MM.1S (cell line): ENCODE results near the gene KRTAP12-4.

Experiments used
- DNase-seq: peaks from one replicate; pipeline ENCODE4 v3.0.0-alpha.2; 2015
- H2AFZ ChIP-seq: fragments of 300-600 bp; sonication (generic); 2 replicates; pipeline ENCODE4 v1.6.0; 2016; ENCODE audit warnings: antibody characterized with exemption, low read length
- H3F3A ChIP-seq: fragments of 300-600 bp; sonication (generic); 2 replicates; pipeline ENCODE4 v1.6.1; 2016; ENCODE audit warnings: mild to moderate bottlenecking, antibody characterized with exemption, low read length, moderate library complexity, mixed read lengths; ENCODE audit not compliant: insufficient read depth
- H3K27ac ChIP-seq: fragments of 300-600 bp; sonication (generic); 2 replicates; pipeline ENCODE4 v1.5.1; 2016; ENCODE audit warnings: mild to moderate bottlenecking, low read length
- H3K27me3 ChIP-seq: fragments of 300-600 bp; sonication (generic); replicated peaks from 2 replicates; pipeline ENCODE4 v1.6.0; 2016; ENCODE audit warnings: low read length; ENCODE audit not compliant: insufficient read depth
- H3K36me3 ChIP-seq: fragments of 300-600 bp; sonication (generic); replicated peaks from 2 replicates; pipeline ENCODE4 v1.6.1; 2016; ENCODE audit warnings: mild to moderate bottlenecking, low read length, mixed read lengths; ENCODE audit not compliant: insufficient read depth
- H3K4me1 ChIP-seq: fragments of 300-600 bp; sonication (generic); 2 replicates; pipeline ENCODE4 v1.6.1; 2016; ENCODE audit warnings: low read length, mixed read lengths
- H3K4me2 ChIP-seq: fragments of 300-600 bp; sonication (generic); 2 replicates; pipeline ENCODE4 v1.6.0; 2016; ENCODE audit warnings: low read depth, low read length
- H3K4me3 ChIP-seq: fragments of 300-600 bp; sonication (generic); 2 replicates; pipeline ENCODE4 v1.5.1; 2016; ENCODE audit warnings: low read length, mixed read lengths
- H3K79me2 ChIP-seq: fragments of 300-600 bp; sonication (generic); 2 replicates; pipeline ENCODE4 v1.6.1; 2016; ENCODE audit warnings: mixed run types, low read length, mixed read lengths
- H3K9ac ChIP-seq: fragments of 300-600 bp; sonication (generic); 2 replicates; pipeline ENCODE4 v1.6.1; 2016; ENCODE audit warnings: low read length, mixed read lengths
- H3K9me2 ChIP-seq: fragments of 300-600 bp; sonication (generic); replicated peaks from 2 replicates; pipeline ENCODE4 v1.6.1; 2016; ENCODE audit warnings: mild to moderate bottlenecking, low read length, mixed read lengths; ENCODE audit not compliant: insufficient read depth
- H3K9me3 ChIP-seq: fragments of 300-600 bp; sonication (generic); replicated peaks from 2 replicates; pipeline ENCODE4 v1.6.1; 2016; ENCODE audit warnings: mild to moderate bottlenecking, low read length, mixed read lengths; ENCODE audit not compliant: insufficient read depth
- H4K20me1 ChIP-seq: fragments of 300-600 bp; sonication (generic); 2 replicates; pipeline ENCODE4 v1.6.1; 2016; ENCODE audit warnings: mild to moderate bottlenecking, low read length, moderate library complexity, mixed read lengths; ENCODE audit not compliant: insufficient read depth
- CTCF ChIP-seq: fragments of 300-600 bp; sonication (generic); IDR thresholded peaks from 2 replicates; pipeline ENCODE4 v1.5.1; 2016; ENCODE audit warnings: antibody characterized with exemption, low read length, mixed read lengths
- EZH2 ChIP-seq: fragments of 300-600 bp; sonication (generic); optimal IDR thresholded peaks from 2 replicates; pipeline ENCODE3; 2017; ENCODE audit warnings: low read depth, mild to moderate bottlenecking, antibody characterized with exemption, low read length, mixed read lengths
- EZH2phosphoT487 ChIP-seq: fragments of 300-600 bp; sonication (generic); IDR thresholded peaks from 2 replicates; pipeline ENCODE4 v1.6.1; 2018; ENCODE audit warnings: antibody characterized with exemption, low read length

The KRTAP12-4 gene

GRCh38 chr21:44682580-44683151 lies 28.2 kb upstream of the KRTAP12-4 start:
- Histone ChIP-seq H3K4me3 (no peak overlapping the region), H3K9me2 (no peaks in the 10 kb centered on the region), H2AFZ (no peak overlapping the region), H3K9ac (no peak overlapping the region), H3K4me2 (no peak overlapping the region), H3K4me1 (no peaks in the 10 kb centered on the region), H3K9me3 (no peaks in the 10 kb centered on the region), H3F3A (no peaks in the 10 kb centered on the region), H3K79me2 (no peaks in the 10 kb centered on the region), H3K36me3 (no peaks in the 10 kb centered on the region), H3K27ac (no peak overlapping the region), H4K20me1 (no peaks in the 10 kb centered on the region), H3K27me3 (peaks cover 99% of the 10 kb centered on the region)
- TF ChIP-seq EZH2 = no peak
- TF ChIP-seq CTCF = no peak
- no peak for TF ChIP-seq EZH2phosphoT487
- no peak for DNase-seq

- no peak for TF ChIP-seq EZH2
- no peak for TF ChIP-seq EZH2phosphoT487
- no peak for TF ChIP-seq CTCF
- Histone ChIP-seq H3K27me3 (peaks cover 99% of the 10 kb centered on the region), H3K4me2 (no peak within 1 kb of the TSS)
These were observed 27.6 kb upstream of the KRTAP12-4 start, which contains the start of gene KRTAP12-1 for GRCh38 chr21:44681861-44682579. Gene KRTAP12-1, minus strand, starts transcription at chr21:44682163. Its CDS starts 40 bp downstream, at chr21:44682123.

GRCh38 chr21:44681152-44681551 lies 26.7 kb upstream of the KRTAP12-4 start:
- Histone ChIP-seq H3K36me3 (no peaks in the 10 kb centered on the region), H3K27me3 (peaks cover 100% of the 10 kb centered on the region), H3K9me3 (no peaks in the 10 kb centered on the region), H4K20me1 (no peaks in the 10 kb centered on the region), H3K9me2 (no peaks in the 10 kb centered on the region), H3F3A (no peaks in the 10 kb centered on the region), H3K4me2 (no peak overlapping the region), H3K4me3 (no peak overlapping the region), H3K4me1 (no peaks in the 10 kb centered on the region), H3K27ac (no peak overlapping the region), H3K9ac (no peak overlapping the region), H2AFZ (no peak overlapping the region), H3K79me2 (no peaks in the 10 kb centered on the region)
- TF ChIP-seq CTCF (no peak), EZH2 (no peak), EZH2phosphoT487 (no peak)
- DNase-seq = no peak

More at GRCh38 chr21:44681861-44682579, 27.6 kb upstream of the KRTAP12-4 start, which contains the start of gene KRTAP12-1:
- Histone ChIP-seq H4K20me1 (no peaks in the 10 kb centered on the region), H3K79me2 (no peaks in the 10 kb centered on the region), H3K4me3 (no peak within 1 kb of the TSS), H3K9ac (no peak within 1 kb of the TSS), H3K27ac (no peak within 1 kb of the TSS), H3K36me3 (no peaks in the 10 kb centered on the region), H3K9me3 (no peaks in the 10 kb centered on the region), H2AFZ (no peak within 1 kb of the TSS), H3K9me2 (no peaks in the 10 kb centered on the region), H3K4me1 (no peaks in the 10 kb centered on the region), H3F3A (no peaks in the 10 kb centered on the region)
- no peak for DNase-seq
